GM21723 (cell line): ENCODE measurements around the gene BTK.

Experiments used
- ATAC-seq: cut with Tn5 transposase; IDR thresholded peaks from one replicate; pipeline ENCODE4 v1.9.1; 2021; ENCODE audit warnings: mild to moderate bottlenecking, moderate library complexity; ENCODE audit not compliant: unreplicated experiment

BTK gene

DNA sequence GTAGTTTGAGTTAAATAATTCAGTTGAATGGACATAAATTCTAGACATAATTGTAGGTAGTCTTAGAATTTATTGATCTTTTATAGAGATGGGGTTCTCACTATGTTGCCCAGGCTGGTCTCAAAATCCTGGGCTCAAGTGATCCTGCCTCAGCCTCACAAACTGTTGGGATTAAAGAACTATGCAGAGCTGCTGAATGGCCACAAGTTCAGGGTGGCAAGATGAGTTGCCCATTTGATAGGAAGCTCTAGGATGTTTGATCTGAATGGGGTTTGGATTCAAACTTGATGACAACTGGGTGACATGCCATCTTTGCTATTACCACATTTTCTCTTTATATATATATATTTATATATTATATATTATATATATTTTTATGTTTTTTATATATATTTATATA is 8.4 kb upstream of the BTK start:
- no peak for ATAC-seq

DNA sequence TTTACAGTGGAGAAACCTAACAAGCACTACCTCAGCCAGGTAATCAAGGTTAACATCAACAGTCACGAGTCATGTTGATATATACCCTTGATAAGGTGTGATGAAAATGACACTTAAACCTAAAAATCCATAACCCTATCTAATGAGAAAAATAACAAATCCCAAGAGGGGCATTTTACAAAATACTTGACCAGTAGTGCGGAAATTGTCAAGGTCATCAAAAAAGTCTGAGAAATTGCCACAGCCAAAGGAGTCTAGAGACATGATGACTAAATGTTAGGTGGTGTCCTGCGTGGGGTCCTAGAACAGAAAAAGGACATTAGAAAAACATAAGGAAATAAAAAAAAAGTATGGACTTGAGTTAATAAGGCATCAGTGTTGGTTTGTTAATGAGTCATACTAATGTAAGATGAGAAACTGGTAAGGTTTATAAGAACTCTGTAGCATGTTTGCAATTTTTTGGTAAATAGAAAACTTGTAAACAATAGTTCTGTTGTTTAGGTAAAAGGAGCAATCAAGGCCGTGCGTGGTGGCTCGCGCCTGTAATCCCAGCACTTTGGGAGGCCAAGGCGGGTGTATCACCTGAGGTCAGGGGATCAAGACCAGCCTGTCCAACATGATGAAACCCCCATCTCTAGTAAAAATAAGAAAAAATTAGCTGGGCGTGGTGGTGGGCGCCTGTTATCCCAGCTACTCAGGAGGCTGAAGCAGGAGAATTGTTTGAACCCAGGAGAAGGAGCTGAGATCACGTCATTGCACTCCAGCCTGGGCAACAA is 7.7 kb upstream of the BTK start:
- no peak for ATAC-seq

DNA sequence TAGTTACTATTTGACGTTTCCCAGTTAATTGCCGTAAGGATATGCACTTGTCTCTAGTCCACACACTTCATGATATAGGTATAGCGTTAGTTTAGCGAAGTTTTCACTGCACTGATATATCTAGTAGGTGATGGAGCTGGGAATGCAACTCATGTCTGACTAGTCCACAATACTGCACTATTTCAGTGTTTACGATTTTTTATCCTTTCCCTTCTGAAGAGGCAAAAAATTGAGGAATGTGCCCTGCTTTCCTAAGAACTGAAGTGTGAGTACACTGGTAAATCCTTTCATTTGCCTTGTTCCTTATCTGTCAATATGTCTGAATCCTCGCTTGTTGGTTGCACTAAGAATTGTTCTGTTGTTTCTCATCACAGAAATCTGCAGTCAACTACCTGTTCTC is 5.8 kb upstream of the BTK start:
- no peak for ATAC-seq

DNA sequence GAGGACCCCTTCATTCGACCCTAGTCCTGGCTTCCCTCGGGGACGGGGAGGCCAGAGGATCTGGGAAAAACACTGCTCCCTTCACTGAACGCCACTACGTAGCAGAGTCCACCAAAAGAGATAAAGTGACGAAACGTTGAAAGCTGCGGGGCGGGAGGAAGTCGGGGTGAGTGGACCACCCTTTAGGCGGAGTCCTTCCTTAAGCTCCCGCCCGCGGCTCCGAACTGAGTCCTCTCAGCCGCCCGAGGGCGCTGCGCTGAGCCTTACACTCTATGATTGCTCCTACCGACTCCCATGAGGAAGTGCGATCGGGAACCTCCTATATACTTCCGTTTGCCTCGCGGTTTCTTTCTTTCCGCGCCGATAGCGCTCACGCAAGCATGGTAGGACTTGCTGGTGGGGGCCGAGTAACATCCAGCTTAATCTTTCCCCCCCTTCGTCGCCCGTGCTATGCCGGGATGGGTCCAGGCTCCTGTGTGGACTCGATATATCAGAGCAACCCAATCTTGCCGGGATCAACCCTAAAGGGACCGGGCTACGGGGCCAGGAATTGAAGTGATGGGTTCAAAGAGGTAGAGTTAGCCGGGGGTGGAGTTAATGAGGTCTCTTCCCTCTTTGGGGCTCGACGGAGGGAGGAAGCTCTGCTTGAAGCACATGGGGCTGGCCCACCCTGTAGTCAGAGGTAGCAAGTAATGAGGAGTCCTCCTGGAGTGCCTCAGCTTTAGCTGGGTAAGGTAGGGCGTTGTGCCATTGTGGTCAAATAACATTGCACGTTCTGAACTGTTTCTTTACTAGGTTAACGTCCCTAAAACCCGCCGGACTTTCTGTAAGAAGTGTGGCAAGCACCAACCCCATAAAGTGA is 4.9 kb upstream of the BTK start, which contains the start of gene RPL36A:
TSS of gene RPL36A (plus strand) at position 348 of the 862 bp plus-strand sequence. CDS start at position 381, 33 bp downstream.
- ATAC-seq = peak; percentile 78

DNA sequence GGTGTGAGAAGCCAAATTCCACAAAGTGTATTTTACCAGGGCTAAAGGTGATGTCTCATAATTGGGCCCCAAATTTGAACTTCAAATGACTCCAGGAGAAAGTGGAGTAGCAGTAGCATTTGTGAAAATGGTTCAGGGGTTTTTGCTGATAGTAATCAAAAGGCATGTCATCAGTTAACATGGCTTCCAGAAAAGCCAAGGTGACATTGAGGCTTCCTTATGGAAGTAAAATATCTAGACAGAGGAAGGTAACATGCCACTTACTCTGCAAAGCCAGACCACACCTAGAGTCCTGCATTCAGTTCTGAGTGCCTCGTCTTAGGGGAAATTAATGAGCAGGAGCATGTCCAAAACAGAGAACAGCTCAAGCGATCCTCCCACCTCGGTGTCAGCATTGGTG is 2.6 kb upstream of the BTK start:
- ATAC-seq = no peak

DNA sequence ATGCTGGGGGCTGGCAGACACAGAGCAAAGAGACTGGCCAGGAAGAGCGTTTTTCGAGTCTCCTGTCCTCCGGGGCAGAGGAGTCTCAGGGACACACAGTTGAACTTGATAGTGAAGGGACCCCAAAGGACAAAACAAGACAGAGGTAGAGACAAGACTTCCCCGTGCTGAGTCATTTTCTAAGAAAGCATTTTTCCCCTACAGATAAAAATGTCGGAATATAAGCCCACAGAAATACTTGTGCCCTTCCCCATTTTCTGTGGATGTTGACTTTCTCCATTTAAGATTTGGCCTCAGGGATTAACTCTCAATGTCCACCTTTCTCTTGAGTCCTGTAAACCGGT is 523 bp upstream of the BTK start:
- peak; percentile 1 for ATAC-seq

DNA sequence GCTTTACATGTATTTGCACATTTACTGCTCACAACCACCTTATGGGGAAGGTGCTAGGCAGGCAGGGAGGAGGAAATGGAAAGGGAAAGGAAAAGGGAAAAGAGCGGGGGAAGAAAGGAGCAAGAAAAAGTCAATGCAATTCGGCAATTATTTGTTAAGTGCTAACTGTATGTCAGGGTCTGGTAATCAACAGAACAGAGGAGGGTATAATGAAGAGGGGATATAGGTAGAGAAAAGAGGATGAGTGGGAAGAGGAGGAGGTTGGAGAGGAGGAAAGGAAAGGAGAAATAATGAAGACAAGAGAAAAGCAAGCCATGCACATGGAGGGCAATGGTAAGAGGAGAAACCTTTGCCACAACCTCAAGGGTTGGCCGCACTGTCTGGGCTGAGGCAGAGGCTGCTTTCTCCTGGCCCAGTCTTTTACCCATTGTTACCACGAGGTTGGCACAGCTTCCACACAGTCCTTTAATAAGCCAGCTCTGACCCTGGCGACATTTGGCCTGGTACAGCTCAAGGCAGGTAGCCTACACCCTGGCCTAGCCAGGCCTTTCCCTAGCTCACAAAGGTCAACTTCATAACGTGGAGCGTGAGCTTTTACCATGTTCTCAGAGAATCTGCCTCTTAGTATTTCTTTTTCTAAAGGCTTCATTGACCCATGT is 836 bp downstream of the BTK start:
- no peak for ATAC-seq

DNA sequence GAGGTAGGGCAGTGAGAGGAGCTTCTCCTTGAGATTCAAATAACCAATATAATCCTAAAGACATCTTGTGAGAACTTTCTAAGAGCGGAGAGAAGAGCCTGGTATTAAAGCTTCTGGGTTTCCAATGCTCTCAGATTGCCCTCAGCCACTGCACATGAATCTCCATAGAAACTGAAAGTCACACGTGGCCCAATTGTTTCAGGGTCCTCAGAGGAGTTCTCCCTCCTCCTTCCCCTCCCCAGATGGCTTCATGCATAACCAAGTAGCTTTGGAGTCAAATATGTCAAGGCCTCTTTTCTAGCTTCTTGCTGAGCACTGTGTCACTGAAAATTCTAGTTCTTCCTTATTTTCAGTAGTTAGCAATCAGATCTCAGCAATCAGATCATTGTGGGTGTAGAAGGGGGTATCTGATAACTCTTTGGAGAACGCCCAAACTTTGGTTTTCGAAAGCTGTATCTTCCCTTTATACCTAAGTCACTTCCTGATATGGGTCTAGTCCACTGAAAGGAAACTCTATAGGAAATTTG is 2.2 kb downstream of the BTK start:
- peak; percentile 73 for ATAC-seq

DNA sequence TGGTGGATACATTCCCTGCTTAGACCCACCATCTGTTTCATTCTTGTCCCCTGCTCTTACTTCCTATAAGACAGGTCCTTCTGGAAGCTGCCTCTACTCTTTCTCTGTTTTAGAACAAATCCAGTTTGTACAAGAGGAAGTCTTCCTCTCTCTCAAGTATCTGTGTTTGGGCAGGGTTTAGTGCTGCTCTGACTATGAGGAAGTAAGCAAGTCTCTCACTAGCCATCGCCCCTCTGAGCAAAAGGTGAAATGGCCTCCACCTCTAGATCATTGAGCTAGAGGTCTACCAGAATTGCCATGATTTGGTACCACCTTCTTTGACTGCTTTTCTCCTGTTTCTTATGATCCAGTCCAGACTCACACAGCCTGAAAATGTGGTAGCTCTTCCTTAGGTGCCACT is 8.4 kb downstream of the BTK start:
- no peak for ATAC-seq

DNA sequence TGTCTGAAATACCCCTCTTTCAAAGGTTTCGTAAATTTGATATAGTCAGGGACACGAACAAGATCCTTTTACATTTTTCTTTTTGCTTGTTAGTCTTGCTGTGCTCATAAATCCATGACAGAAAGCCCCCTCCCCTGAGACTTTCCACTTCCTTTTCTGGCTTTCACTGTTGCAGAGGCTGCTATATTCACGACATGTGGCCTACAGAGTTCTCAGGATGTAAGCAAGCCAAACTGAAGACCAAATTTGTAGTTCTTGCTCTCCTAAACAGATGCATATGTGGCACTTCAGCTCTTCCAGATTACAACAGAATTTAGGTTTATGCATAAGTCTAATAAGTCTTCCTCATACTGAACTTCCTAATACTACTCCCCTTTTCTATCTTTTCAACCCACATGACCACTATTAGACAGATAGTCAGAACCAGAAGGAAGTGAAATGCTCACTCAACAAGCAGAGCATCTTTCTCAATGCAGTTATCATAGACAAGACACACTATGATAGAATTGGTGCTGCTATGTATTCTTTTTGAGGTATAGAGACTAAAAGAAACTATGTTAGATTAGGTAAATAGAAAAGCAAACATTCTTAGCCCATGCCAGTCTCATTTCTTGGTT is 15.0 kb downstream of the BTK start:
- peak; percentile 86 for ATAC-seq

DNA sequence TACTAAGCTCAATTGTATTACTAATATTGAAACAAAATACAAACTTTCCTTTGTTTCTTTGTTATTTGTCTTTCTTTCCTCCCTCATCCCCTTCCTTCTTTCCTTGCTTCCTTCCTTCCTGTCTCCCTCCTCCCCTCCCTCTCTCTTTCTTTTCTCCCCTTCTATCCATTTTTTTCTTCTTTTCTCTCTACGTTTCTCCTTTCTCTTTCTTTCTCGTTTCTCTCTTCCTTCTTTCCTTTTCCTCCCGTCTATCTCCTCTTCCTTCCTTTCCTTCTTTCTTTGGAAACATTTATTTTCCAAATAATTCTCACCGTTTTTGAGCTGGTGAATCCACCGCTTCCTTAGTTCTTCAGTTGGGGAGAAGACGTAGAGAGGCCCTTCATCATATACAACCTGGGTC is 16.3 kb downstream of the BTK start:
- ATAC-seq = no peak

DNA sequence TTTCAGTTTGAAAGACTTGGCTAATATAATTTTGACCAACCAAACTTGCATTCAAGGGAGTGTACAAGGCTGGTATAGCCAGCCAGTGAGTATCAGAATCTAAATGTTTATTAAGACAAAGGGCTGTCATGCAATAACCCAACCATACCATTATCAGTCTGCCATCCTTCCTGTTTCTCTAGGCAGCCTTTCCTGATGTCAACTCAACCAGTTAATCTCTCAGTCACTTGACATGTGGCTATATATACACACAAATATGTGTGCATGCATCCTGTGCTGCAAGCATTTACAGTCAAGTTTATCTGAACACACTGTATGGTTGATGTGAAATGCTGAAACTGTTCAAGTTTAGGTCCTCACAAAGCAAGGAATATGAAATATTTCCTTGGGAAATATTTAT is 17.2 kb downstream of the BTK start:
- no peak for ATAC-seq

DNA sequence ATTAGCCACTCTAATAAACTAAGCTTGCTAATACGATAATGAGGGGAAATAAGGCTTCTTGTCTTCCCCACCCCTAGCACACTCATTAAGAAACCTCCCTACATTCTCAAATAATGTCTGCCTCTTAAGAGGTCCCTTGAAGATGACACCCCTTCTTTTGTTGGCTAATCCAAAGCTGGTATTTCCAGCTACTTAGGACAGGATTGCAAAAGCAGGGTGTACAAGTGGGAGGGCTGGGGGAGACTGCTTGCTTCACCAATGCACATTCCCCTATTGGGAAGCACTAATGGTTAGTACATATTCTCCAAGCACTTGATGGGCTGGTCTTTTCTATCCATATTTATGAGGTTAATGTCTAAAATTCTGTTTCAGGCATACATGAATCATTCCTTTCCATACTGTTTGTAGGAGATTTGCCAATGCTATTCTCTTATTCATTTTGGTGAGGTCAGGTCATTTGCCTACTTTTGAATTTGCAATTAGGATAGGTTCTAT is 20.6 kb downstream of the BTK start:
- no peak for ATAC-seq

DNA sequence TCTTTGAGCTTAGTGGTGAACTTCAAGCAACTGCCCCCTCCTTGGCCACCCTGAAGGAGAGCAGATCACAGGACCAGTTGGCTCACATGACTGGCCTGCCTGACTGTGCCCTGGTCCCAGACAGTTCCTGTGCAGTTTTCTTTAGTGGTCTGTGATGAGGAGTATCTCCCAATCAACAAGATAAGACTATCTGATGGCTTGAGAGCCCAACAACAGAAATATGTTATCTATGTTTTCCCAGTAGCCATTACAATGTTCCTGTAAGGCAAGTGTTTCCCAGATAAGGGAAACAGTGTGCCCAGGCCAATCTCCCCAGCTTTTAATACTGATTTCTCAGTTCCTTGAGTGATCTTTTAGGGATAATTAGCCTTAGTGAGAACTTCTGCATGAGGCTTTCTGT is 23.2 kb downstream of the BTK start:
- ATAC-seq = no peak

DNA sequence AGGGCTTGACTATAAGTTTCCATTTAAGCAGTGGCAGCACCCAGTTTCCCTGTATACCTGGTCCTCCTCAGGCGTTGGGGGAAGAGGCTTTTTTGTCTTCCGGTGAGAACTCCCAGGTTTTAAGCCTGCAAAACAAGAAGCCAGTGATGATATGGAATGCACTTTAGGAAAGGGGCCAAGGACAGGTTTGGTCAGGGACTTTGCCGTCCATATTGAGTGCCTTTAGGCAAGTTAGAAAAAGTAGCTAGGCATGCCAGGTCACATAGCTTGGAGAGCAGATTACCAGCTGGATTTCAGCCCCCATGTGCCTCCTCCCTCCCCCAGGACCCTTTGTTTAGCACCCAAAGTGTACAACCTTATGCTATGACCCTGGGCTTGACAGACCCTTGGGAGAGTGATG is 23.9 kb downstream of the BTK start:
- no peak for ATAC-seq

DNA sequence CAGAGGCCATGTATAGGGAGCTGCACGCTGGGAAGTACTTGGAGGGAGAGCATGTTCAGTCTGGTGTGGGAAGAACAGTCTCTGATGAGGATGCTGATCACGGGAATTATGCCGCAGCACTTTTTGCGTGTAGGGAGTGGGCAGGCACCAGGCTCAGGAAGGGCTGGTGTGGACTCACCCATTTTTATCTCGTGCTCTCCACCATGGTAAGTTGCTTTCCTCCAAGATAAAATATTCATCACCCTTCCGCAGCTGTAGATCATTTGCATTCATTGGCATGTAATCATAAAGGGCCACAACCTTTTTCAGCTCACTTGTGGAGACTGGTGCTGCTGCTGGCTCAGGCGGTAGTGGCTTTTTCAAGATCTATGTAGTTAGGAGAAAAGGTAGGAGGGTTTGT is 25.6 kb downstream of the BTK start:
- ATAC-seq = no peak

DNA sequence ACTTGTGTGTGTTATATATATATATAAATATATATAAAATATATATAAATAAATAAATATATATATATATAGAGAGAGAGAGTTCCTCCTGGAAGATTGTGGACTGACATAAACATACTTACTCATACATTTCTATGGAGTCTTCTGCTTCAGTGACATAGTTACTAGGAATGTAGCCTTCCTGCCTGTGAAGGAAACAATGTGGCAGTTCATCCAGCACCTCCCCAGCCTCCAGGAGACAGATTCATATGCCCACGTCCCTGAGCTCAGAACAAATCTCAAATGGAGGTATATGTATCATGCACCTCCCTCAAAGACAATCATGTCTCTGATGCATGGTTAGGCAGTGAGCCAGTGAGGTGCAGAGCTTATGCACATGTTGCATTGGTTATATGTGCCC is 26.0 kb downstream of the BTK start:
- ATAC-seq = no peak

DNA sequence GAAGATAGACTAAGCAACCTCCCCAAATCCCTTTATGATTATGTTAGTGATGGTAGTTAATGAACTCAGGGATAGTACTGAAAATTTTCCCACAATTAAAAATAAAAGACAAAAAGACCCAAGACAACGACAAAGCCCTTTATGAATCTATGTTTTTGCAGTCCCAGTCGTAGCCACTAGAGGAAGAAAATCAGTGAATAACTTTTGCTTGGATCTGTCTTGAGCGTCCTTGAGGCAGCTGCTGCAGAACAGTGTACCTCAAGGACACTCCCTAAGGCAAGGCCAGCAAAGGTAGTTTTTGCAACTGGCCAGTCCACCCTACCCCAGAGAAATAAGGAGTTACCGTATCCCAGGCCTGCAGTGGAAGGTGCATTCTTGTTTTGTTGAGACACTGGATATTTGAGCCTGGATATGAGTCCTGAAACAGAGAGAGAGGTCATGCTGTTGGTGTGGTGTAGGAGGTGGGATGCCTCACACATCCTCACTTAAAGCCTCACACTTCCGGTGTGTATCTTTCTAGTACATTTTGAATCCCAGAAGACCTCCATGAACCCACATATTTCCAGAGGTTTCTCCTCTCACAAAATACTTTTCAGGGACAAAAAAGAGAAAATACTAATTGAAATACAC is 28.7 kb downstream of the BTK start:
- ATAC-seq = peak; percentile 47

DNA sequence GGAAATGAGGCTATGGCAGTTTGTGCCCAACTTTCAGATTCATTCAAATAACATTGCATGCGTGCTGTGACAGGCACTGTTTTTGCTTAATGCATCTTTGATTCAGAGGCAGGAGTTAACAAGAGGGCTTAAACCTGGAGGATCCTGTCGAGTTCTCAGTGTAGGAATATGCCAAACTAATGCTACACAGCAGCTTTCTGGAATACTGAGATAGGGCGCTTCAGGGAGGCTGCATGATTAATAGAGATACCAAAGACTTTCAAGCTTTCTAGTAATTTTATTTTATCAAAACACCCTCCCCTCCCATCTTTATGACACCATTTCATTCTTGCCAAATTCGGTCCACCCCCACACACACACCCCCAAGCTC is 36.8 kb downstream of the BTK start:
- peak; percentile 15 for ATAC-seq

DNA sequence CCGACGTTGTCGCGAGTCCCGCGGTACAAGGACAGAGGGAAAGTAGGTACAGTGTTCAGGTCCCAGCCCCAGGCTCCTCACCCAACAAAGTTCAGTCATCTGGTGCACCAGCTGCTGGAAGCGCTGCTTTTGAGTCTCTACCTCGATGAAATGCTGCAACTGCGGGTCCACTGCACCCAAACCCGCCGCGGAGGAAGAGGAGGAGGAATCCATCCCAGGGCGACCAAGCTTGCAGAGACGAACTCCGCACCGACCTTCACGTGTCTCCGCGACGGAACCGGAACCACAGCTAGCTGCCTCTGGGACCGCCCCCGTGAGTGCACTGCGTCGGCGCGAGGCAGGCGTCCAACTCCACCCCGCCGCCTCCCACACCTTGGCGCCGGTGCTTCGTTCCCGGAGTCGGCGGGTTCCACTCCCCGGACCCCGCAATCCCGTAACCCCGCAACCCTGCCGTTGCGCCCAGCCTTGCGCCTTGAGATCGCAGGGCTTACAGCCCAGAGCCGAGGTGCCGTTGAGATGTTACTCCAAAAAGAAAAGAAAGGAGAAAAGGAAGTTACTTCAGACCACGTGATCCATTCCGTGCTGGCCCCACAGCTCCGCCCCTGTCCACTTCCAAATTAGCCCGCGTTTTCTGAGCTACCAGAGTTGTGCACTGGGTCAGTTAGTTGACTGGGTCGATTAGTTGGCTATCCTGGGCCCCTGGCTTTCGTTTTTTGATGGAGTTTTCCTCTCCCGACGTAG is 37.4 kb downstream of the BTK start, which contains the start of gene TIMM8A:
TSS of gene TIMM8A (minus strand) at position 291 of the 741 bp plus-strand sequence. CDS start at position 213, 78 bp downstream.
- peak; percentile 98 for ATAC-seq
